Vagina (tissue), 2 donors: ENCODE results near the gene TERB2.
"Not testable (repeated sequence)": the region's sequence is repeated elsewhere in the genome, so short reads cannot be mapped to it uniquely, and the experiment has no call there.

ENCODE experiments used
- CTCF ChIP-seq, 3 experiments: fragments of 450-650 bp in 2 of 3; fragments of 200-600 bp in 1 of 3; sonication (generic) in 1 of 3; IDR thresholded peaks; one replicate each; pipeline ENCODE4 v1.5.1; 2017 to 2019; ENCODE audit warnings: antibody characterized with exemption in 3 of 3, mild to moderate bottlenecking in 2 of 3, moderate library complexity in 2 of 3
- POLR2A ChIP-seq, 2 donors: fragments of 450-650 bp; IDR thresholded peaks; one replicate each; pipeline ENCODE4 v1.6.1; 2017; ENCODE audit warnings: antibody characterized with exemption in 2 of 2, mild to moderate bottlenecking in 2 of 2, moderate library complexity in 2 of 2
- POLR2AphosphoS5 ChIP-seq, 2 donors: sonication (generic); formaldehyde crosslinking; IDR thresholded peaks; one replicate each; pipeline ENCODE4 v1.9.0; 2017; ENCODE audit warnings: antibody characterized with exemption in 2 of 2, mild to moderate bottlenecking in 2 of 2, low read depth in 1 of 2; ENCODE audit not compliant: insufficient read depth in 1 of 2

- TF ChIP-seq CTCF (IDR thresholded peaks at IDR 0.05); POLR2A (IDR thresholded peaks at IDR 0.05); POLR2AphosphoS5 (IDR thresholded peaks at IDR 0.05; ENCODE audit: insufficient read depth in 1 of 2, low read depth in 1 of 2): not testable (repeated sequence)
Measured at GRCh38 chr15:44928658-44929057, 27.8 kb upstream of the TERB2 start.
